NOMO-1 treated with dmso at 0.1 percent for 144 hours (cell line): ENCODE data around the gene C15orf39.

Experiments used
- DNase-seq: peaks from one replicate; lab custom pipeline; 2025; ENCODE audit not compliant: unreplicated experiment; lab: John Stamatoyannopoulos, UW

C15orf39 gene

DNA sequence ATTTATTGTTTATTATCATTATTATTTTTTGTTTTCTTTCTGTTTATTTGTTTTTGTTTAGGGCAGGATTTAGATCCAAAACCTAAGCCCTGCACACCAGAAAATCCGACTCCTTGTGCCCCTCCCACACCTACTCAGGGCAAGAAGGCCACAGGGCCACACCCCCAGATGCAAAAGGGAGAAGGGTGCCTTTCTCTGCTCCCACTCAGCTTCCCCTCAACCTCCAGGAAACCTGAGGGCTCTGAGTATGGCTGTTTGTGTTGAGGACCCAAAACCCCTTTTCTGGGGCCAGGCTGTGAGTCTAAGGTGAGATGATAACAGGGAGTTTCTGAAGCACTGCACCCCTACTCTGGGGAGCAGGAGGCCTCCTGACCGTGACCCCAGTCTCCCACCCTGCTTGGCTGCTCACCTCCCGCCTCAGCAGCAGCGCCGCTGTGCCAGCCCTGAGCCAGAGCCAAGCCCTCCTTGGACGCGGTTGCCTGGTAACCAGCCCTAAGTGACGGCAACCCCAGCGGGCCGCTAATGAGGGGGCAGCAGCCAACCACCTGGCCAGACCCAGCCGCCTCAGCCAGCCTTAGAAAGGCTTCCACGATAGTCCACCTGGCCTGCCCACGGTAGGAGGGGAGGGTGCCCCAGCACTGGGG, 6.4 kb upstream of the C15orf39 start:
- no peak for DNase-seq

DNA sequence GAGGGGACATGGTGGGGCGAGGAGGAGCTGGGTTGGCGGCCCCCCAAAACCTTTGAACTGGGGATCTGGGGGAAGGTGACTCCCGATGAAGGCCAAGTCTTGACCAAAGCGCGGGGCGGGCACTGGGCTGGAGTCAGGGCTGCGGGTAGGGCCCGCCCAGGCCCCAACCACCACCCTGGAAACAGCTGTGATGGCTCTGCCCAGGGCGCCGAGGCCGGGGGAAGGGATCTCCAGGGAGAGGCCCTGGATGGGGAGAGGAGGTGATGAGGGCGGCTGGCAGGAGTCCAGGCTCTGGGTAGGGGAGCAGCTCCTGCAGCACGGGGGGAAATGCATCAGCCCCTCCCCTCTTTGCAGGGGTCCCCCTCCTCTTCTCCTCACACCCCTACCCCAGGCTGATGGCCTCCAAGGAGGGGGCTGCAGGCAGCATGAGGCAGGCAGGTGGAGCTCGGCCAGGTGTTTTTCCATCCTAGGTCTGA, 5.9 kb upstream of the C15orf39 start:
- DNase-seq = no peak

DNA sequence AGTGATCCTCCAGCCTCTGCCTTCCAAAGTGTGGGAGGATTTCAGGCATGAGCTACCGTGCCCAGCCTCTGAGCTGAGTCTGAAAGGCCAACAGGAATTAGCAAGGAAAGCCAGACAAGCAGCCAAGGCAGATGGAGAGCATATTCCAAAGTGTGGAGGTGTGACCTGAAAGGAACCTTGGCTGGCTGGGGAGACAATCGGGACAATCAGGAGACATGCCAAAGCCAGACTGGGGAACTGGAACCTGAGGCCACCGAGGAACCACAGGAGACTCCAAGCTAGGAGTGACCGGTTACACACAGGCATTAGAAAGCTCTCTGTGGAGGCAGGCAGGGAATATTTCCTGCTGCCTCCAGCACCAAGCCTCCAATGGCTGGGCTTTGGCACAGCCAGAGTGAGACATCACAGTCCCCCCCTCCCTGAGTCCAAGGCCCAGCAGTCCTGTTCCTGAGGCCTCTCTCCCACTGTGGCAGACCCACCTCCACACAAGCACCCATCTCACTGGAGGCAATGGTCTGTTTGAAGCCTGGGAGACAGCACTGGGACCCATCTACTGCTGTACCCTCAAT, 4.5 kb upstream of the C15orf39 start:
- no peak for DNase-seq

DNA sequence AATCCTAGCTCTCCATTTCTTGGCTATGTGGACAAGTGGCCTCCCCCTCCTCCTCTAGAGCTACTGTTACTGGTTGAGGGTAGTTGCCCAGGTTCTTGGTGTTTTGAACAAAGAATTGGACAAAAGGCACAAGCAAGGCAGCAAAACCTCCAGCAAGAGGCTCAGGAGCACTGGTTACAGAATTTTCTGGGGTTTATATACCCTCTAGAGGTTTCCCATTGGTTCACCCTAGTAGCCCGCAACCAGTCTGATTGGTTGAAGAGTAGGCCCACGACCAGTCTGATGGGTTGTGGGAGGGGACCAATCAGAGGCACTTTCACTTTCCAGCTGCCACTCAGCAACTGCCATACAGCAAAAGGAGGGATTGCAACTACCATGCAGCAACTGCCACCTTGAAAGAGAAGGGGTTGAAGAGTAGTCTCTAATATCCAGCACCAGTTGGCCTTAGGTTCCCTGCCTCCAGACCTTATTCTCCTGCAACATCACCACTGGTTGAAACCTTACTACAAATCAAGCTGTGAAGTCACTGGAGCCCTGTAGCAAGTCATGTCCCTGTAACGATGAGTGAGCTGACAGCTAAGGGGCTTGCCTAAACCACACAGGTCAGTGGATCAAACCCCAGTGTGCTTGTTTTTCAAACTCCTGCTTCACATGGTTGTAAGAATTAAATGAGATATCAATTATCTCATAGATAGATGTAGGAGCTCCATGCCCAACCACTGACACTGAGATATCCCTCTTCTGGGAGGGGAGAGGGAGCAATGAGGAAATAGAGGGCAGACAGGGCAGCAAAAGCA, 2.9 kb upstream of the C15orf39 start:
- peak; percentile 33 for DNase-seq

DNA sequence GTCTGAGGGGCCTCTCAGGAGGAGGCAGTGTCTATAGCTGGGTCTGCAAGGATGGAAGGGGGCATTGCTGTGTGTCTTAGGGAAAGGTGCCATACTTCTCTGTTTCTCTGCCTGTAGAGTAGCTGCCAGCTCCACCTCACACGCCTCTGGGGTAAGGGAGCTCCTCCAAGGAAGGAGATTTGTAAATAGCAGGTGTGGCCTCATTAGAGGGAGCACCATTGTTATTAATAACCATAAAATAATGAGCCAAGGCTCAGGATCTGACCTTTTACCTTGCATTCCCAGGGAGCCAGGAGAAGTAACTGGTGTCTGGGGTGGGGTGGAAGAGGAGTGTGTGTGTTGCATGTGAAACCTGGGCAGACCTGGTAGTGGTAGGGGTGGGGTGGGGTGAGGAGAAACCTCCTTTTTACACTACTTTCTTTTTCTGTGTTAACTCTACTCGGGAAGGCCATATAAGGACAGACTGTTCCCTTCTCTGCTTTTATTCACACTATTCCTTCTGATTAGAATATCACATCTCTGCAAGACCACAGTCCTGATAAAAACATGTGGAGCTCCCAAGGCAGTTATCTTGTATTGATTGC, 2.2 kb upstream of the C15orf39 start:
- no peak for DNase-seq

DNA sequence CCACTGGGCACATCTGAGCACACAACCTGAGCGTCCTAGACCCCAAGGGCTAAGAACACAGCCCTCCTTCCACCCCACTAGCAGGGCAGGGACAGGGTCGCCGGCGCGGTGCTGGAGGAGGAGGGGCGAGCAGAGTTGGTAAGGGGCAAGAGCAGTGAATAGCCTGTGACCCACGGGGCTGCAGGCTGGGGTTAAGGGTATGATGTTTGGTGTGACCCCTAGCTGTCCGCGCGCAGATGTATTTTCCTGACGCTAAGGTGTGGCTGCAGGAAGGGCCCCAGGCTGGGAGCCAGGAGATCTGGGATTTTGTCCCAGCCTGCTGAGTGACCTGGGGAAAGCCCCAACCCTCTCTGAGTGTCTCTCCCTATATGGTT, 1.3 kb upstream of the C15orf39 start:
- no peak for DNase-seq

DNA sequence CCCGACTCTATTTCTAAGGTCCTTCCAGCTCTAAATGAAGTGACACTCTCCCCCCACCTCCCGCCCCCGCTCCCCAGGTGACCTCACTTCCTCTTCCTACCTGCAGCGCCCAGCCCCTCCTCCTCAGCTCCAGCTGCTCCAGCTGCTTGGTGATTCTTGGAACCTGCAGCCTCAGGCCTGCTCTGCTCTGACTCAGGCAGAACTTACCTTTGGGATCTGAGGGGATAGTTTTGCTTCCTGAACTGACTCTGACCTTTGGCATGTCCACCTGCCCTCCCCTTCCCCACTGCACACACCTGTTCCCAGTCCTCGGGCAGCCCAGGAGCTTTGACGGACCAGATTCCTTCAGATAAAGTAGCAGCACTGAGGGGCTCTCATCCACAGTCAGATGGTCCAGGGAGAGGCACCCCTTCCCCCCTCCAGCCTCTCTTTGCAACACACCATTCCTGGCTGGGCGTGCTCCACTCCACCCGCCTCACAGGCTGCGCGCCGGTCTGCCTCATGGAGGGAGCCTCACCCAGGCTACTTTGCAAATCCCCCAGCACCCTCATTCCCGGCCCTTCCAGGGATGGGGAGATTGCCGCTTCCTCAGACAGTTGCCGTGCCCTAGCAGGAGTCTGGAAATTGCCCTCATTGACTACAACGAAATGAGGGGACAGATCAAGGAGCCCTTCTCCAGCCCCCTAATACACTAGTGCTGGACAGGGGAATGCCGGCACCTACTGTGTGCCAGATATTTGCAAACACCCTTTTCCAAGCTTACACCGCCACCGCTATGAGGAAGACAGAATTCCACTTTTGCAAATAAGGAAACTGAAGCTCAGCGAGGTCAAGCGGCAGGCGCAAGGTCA, 692 bp upstream of the C15orf39 start:
- DNase-seq = no peak

DNA sequence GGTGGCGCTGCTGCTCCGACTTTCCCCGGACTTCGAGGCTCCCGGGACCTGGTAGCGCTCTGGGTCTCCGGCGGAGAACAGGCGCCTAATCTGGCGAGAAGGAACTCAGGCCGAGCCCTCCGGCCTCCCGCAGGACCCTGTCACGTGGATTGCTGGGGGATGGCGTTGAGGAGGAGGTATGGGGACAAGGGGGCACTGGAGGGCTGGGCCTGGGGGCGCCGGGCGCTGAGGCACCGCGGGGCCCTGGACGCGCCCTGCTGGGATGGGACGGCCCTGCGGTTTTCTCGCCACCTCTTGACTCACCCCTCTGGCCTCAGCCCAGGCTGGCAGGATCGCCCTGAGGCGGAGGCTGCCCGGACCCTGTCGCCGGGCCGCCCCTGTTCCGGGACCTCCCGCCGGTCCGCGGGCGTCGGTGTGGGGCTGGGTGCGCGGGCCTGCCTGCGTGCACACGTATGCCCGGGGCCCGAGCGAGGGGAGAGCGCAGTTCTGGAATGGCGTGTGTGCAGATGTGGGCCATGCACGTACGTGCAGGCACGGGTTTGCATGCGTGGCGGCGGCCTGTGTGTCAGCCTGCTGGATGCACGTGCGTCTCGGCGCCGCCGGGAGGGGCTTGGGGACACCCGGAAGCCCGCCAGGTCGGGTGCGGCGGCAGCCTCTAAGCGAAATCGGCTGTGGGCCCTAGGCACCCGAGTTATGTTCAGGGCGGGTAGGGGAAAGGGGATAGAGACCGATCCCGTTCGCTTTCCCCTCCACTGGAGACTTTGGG, 752 bp downstream of the C15orf39 start:
- DNase-seq = peak; percentile 50

DNA sequence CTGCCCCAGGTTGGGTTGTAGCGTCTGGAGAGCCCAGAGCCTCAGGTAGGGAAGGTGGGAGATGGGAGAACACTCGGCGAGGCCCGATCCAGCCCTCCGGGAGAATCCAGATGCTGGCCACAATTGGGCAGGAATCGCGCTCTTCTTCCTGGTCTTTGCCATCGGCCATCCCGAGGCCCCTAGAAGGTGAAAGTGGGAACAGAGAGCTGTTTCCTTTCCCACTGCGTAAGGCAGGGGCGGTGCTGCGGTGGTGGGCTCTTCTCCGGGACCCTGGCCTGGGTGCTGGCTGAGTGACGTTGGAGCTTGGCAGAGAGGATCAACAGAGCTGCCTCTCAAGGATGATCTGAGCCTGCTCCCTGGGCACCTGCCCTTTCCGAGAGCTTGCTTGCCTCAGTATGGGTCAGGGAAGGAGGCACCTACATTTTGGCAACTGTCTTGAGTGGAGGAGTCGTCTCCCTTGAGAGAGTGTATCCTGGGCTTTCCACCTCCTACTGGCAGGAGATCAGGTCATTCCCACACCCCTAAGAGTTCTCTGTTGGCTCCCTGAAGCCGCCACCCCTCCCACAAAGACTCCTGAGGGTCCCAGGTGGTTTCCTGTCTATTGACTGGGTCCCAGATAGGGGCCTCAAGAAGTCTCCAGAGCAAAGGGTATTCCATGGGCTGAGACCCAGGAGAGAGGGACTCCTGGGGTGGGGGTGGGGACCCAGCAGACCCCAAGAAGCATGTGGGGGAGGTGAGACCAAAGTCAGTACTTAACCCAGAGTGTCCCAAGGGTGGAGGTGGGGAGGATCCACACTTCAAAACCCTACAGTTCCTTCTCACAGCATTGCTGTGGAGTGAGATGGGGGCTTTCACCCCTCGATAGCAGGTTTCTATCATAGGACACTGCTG, 1.6 kb downstream of the C15orf39 start:
- DNase-seq = no peak

DNA sequence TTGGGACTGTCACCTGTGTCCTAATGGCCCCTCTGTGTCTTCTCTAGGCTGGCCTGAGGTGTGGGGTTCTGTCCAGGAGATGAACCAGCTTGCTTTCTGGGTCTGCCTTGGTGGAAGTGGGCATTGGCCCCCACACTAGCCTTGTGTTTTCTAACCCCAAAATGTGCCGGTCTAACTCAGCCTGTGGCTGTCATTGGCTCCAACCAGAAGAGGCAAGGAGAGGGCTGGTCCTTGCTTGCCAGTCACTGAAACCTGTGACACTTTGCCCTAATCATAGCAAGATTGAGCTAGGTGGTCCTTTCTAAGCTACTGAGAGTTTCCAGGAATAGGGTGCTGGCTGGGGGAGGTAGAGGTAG, 2.2 kb downstream of the C15orf39 start:
- no peak for DNase-seq

DNA sequence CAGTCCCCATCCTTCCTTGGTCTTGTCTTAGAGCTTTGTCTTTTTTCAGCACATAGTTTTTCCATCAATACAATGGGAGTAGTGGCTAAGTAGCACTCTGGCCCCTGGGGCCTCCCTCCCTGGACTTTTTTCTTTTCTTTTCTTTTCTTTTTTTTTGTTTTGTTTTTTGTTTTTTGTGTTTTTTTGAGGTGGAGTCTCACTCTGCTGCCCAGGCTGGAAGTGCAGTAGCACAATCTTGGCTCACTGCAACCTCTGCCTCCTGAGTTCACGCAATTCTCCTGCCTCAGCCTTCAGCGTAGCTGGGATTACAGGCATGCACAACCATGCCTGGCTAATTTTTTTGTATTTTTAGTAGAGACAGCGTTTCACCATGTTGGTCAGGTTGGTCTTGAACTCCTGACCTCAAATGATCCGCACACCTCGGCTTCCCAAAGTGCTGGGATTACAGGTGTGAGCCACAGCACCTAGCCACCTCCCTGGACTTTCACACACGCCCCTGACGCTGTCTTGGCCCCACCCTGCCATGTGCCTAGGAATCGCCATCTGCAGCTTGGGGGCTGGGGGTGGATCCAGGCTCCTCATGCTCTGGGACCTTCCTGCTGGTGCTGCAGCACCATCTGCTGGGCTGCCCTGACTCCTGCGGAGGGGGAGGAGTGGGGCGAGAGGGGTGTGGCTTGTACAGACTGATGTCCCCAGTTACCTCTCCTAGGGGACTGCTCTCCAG, 2.8 kb downstream of the C15orf39 start:
- DNase-seq = peak; percentile 84

DNA sequence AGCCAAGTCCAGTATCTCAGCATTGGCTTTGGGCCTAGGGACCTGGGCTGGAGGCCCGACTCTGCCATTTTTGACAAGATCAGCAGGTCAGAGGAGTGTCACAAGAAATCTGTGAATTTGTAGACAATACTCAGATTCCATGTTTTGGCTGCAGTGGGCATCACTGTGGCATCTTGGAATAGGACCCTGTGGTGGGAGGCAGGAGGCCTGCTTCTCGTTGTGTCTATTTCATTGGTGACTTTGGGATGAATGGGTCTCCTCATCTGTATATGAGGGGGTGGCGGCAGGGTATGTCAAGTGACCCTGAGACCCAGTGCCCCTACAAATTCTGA, 3.3 kb downstream of the C15orf39 start:
- DNase-seq = no peak

DNA sequence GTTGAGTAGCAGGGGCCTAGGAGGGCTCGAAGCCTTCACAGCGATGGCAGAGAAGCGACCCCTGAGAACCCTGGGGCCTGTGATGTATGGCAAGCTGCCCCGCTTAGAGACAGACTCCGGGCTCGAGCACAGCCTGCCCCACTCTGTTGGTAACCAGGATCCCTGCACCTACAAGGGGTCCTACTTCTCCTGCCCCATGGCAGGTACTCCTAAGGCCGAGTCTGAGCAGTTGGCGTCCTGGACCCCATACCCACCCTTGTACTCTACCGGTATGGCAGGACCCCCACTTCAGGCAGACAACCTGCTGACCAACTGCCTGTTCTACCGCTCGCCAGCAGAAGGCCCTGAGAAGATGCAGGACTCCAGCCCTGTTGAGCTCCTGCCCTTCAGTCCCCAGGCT, 4.3 kb downstream of the C15orf39 start:
- DNase-seq = no peak

DNA sequence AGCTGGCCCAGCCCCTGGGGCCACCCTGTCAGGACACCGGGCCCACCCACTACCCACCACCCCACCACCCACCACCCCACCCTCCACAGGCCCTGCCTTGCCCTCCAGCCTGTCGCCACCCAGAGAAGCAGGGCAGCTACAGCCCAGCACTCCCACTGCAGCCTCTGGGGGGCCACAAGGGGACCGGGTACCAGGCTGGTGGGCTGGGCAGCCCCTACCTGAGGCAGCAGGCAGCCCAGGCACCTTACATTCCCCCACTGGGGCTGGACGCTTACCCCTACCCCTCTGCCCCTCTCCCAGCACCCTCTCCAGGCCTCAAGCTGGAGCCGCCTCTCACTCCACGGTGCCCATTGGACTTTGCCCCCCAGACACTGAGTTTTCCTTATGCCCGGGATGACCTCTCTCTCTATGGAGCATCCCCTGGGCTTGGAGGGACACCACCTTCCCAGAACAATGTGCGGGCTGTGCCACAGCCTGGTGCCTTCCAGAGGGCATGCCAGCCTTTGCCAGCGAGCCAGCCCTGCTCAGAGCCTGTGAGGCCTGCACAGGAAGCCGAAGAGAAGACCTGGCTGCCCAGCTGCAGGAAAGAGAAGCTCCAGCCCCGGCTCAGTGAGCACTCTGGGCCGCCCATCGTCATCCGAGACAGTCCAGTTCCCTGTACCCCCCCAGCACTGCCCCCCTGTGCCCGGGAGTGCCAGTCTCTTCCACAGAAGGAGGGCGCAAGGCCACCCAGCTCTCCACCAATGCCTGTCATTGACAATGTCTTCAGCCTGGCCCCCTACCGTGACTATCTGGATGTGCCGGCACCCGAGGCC, 5.3 kb downstream of the C15orf39 start:
- no peak for DNase-seq

DNA sequence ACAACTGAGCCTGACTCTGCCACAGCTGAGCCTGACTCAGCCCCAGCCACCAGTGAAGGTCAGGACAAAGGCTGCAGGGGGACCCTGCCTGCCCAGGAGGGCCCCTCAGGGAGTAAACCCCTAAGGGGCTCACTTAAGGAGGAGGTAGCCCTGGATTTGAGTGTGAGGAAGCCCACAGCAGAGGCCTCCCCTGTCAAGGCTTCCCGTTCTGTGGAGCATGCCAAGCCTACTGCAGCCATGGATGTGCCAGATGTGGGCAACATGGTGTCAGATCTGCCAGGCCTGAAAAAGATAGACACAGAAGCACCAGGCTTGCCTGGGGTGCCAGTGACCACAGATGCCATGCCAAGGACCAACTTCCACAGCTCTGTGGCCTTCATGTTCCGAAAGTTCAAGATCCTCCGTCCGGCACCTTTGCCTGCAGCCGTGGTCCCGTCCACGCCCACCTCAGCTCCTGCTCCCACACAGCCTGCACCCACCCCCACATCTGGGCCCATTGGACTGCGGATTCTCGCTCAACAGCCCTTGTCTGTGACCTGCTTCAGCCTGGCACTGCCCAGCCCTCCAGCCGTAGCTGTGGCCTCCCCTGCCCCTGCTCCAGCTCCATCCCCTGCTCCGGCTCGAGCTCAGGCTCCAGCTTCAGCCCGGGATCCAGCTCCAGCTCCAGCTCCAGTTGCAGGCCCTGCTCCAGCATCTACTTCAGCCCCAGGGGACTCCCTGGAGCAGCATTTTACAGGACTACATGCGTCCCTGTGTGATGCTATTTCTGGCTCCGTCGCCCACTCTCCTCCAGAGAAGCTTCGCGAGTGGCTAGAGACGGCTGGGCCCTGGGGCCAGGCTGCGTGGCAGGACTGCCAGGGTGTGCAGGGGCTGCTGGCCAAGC, 6.2 kb downstream of the C15orf39 start:
- DNase-seq = no peak

DNA sequence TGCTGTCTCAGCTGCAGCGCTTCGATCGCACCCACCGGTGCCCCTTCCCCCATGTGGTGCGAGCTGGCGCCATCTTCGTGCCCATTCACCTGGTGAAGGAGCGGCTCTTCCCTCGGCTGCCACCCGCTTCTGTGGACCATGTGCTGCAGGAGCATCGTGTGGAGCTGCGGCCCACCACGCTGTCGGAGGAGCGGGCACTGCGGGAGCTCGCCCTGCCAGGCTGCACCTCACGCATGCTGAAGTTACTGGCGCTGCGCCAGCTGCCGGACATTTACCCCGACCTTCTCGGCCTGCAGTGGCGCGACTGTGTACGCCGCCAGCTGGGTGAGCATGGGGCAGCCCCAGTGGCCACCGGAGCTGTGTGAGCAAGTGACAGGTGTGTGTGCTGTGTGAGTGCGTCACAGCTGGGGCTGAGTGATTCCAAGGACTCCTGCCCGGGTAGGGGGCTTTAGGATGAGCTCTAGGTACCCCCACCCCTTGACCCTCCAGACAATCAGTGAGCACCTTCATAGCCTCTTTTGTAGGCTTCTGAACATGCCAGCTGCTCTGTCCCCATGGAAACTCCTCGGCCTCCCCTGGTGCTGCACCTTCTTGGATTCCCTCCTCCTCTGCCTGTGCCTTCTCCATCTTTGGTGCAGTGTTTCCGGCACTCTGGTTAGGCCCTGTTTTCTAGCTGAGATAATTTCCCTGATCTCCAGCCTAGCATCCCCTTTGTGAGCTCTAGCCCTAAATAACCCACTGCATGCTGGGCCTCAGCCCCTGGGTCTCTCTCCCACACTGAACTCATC, 7.0 kb downstream of the C15orf39 start:
- DNase-seq = no peak
